ENCODE results near the gene CAPN12.

The CAPN12 gene

GRCh38 chr19:38710928-38711725, 33.1 kb downstream of the CAPN12 start:
- DNase-seq (ENCODE audit: low read depth in 1 of 2, low spot score in 1 of 2): no peak

DNA sequence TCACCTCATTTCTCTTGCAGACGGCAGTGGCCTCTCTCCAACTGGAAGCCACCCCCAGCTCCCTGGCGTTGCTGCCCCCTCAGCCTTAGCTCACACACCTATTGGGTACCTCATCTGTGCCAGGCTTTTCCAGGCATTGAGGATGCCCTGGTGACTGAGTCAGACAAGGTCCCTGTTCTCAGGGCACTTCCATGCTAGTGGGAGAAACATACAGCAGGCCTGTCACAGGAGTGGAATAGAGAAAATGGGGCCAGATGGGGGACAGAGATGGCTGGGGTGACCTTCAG, 33.9 kb downstream of the CAPN12 start:
- DNase-seq (ENCODE audit: low read depth in 1 of 2, low spot score in 1 of 2): no peak

DNA sequence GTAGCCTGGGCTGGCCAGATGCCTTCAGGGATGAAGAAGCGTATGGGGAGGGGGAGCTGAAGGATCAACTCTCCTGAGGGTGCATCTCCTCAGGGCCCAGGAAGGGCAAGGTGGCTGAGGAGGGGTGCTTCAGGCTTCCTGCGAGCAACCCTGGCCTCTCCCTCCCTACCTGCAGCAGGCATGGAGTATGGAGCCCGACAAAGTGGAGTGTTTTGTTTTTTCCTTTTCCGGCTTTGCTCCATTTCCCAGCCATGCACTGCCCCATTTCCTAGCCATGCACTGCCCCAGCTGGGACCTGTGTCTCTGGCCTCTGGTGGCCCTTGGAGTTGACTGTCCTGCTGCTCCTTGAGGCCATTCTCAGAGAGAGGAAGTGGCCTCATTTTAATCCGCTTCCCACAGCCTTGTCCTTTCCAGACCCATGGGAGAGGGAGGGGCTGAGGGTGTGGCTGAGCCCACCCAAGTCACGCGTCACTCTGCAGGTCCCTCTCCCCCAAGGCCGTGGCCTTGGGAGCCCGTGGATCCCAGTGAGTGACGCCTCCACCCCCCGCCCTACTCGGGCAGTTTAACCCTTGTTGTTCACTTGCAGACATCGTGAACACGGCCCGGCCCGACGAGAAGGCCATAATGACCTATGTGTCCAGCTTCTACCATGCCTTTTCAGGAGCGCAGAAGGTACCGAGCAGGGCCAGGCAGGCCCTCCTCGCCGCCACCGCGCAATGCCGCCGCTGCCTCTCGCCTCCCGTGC, 34.4 kb downstream of the CAPN12 start:
- DNase-seq (ENCODE audit: low read depth in 1 of 2, low spot score in 1 of 2): no peak

GRCh38 chr19:38709119-38709518, 35.2 kb downstream of the CAPN12 start:
- no peak for DNase-seq (ENCODE audit: low read depth in 1 of 2, low spot score in 1 of 2)

DNA sequence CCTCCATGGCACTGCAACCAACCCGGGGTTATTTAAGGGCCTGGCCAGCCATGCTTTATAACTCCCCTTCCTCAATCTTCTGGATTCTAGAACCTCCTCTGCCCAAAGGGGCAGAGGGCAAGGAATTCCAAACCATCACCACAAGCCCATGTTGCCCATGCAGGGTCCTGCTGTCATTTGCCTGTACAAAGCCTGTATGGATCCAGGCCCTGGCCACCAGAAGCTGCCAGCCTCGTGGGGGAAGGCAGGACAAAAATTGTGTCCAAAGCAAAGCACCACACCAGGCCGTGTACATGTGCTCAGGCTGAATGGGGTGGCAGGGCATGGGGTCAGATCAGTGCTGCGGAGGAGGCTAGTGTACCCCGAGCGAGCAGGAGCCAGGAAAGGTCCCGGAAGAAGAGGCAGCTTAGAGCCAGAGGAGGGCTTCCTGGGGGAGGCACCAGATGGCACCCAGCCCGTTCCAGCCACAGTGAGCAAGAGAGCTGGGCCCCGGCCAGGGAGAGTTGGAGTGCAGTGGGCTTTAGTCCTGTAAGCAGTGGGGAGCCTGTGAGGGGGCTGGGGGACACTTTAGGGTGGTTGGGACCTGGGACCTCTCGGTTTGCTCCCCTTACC, 35.8 kb downstream of the CAPN12 start:
- no peak for DNase-seq (ENCODE audit: low read depth in 1 of 2, low spot score in 1 of 2)

DNA sequence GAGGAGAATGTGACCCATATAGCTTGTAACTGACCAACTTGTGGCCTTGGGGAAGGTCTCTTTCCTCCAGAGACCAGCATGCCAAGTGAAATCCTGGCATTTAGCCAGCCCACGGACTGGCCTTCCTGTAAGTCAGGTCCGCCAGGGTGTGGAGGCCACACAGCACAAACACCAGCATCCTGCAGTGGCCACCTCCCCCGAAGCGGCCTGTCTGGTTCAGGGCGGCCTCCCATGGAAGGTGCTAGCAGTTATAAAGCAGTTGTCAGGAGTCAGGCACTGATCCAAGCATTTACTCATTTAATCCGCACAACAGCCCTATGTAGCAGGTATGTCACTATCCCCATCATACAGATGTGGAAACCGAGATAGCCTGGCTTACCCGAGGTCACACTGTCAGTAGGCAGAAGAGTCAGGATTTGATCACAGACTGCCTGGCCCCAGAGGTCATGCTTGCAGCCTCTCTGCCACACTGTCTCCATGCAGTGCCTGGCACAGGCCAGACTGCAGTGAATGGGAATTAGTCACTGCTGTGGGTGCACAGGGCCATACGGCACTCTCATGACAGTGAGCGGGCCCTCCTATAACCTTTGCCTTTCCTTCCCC, 36.7 kb downstream of the CAPN12 start:
- DNase-seq (ENCODE audit: low read depth in 1 of 2, low spot score in 1 of 2): no peak

DNA sequence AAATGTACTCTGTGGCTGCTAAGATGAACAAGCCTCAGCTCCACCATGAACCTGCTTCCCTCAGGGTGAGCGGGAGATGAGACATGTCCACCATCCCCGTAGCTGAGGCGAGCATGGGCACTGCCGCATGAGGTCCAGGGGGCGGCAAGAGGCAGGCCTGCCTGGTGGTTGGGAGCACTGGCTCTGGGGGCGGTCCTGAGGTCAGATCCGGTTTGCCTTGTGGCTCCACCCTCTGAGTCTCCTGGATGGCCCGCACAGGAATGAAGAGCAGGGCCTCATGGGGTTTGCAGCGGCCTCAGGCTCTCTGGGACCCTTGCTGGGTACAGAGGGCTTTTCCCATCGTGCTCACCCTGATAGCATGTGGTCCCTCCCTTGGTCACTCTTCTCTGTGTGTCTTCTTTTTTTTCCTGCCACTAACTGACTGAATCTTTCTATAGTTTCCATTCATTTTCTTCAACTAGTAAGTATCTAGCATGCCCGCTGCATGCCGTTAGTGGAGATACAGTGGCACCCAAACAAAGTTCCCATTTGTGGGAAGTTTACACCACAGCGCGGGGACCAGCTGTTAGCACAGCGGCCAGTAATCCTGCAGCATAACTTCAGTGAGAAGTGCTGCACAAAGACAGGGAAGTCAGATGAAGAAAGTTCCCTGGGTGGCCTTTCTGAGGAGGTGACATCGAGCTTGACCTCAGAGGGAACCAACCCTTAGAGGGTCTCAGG, 37.3 kb downstream of the CAPN12 start:
- DNase-seq (ENCODE audit: low read depth in 1 of 2, low spot score in 1 of 2): no peak

DNA sequence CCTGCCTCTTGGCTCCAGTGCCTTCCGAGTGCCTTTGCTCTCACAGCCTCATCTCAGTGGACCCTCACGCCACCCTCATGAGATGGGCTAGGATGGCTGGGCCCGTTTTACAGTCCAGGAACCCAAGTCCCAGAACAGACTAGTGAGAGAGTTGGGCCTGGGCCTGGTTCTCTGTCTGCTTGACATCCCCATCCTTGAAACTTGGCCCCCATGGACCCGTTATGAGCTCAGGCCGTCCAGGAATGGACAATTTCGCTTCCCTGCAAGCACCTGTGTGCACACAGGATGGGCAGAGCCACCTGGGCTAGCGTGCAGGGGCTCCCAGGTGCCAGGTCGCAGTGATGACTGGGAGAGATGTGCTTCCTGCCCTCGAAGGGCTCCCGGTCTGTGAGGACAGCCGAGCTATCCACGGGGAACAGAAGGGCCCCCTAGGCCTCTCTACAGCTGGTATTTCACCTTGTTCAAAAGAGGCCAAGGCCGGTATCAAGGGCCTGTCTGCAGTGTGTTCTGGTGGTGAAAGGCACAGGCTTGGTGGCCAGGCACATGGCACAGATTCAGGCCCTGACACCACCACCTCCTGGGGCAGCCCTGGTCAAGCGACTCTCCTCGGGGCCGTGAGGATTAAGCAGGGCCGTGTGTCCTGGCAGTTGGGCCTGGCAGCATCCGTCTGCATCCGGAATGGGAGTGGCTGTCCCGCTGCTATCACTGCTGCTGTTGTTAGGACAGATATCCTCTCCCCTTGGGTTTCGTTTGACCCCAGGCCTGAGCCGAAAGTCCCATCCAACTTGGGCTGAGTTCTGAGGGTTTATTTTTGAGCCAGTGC, 38.9 kb downstream of the CAPN12 start:
- DNase-seq (ENCODE audit: low read depth in 1 of 2, low spot score in 1 of 2): no peak

DNA sequence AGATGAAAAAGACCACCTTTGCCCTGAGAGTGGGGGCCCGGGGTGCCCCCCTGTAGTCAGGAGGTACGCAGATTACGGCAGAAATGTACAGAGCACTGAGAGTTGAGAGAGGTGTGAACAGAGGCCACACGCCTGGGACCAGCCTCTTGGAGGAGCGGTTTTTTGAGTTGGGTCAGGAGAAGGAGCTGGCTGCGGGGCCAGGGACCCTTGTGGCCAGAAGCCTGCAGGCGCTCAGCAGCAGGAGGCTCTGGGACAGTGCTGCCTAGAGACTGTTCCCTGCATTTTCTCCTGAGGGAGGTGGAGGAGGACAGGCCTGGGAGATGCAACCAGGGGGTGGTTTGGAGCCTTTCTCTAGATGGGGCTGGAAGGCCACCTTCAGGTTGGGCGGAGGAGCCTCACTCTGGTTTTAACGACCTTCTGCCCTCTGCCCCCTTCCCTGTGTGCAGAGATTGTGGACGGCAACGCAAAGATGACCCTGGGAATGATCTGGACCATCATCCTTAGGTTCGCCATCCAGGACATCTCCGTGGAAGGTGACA, 39.7 kb downstream of the CAPN12 start:
- no peak for DNase-seq (ENCODE audit: low read depth in 1 of 2, low spot score in 1 of 2)

DNA sequence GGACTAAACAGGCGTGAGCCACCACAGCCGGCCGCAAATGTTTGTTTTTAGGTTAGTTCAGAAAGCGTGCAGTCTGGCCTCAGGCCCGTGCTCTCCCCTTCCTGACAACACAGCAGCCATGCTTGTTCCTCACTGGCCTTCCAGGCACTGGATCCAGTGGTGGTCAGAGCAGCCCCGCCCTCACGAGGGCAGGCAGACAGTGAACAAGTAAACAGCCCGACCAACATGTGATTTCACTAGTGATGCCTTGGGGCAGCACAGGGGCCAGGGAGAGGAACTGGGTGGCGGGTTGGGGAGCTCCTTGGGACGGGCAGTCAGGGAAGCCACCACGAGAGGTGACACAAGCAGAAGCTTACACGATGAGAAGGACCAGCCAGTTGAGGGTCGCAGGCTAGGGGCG, 40.8 kb downstream of the CAPN12 start:
- DNase-seq (ENCODE audit: low read depth in 1 of 2, low spot score in 1 of 2): no peak

- DNase-seq (ENCODE audit: low read depth in 1 of 2, low spot score in 1 of 2): no peak
These were observed 42.0 kb downstream of the CAPN12 start for GRCh38 chr19:38702278-38702677.

DNA sequence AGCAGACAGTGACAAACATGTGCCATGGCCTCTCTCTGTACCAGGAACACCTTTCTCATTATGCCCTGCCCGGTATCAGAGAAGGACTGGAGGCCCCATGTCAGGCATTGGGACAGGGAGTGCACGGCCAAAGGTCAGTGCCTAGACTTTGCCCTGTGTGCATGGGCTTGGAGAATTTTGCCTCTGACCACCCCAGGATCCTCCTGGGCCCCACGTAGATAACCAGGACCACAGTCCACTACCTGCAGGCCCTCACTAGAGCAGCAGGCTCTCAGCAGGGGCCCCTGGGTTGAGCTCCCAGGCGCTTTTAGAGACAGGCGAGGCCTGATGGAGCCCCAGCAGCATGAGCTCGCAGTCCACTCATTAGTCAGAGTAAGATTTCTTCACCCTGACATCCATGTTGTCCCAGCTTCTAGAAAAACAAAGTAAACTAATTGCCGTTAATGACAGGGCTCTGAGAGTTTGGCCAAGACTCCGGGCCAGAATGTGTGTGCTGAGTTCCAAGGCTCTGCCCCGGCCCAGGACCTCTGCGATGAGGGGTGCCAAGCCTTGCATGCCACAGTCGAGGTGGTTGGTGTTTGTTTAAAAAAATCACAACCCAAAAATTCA, 42.7 kb downstream of the CAPN12 start:
- no peak for DNase-seq (ENCODE audit: low read depth in 1 of 2, low spot score in 1 of 2)

DNA sequence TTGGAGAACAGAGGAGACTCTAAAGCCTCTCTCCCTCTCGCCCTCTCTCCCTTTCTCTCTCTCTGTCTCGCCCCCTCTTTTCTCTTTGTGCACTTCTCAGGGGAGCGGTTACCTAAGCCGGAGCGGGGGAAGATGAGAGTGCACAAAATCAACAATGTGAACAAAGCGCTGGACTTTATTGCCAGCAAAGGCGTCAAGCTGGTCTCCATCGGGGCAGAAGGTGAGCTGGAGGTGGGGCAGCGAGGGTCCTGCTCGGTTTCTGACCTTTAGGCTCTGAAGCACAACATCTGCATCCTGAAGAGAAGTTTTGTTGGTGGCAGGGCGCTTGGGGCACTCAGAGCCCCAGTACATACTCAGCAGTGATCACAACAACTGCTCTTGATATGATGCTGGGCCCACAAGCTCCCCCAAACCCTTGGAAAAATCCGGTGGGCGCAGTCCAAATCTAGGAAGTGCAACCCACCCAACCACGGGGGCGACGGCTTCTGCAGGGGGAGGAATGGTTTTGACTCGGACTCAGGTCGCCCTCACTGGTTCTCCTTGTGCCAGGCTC, 43.3 kb downstream of the CAPN12 start:
- no peak for DNase-seq (ENCODE audit: low read depth in 1 of 2, low spot score in 1 of 2)

- no peak for DNase-seq (ENCODE audit: low read depth in 1 of 2, low spot score in 1 of 2)
These were observed 43.8 kb downstream of the CAPN12 start for GRCh38 chr19:38700350-38700901.

- DNase-seq (ENCODE audit: low read depth in 1 of 2, low spot score in 1 of 2): no peak
These were observed 44.5 kb downstream of the CAPN12 start for GRCh38 chr19:38699647-38700349.

DNA sequence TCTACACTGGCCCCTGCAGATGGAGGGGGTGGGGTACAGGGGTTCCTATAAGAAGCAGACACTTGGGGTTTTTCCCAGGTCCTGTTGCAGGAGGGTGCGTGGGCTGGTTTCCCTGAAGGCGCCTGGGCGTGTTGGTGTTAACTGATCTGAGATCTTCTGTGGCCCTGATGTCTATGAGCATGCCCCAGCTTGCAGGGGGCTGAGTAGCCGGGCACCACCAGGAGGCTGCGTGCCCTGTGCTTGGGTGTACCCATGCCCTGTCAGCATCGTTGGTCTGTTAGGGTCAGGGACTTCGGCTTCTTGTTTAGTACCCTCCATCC, 45.3 kb downstream of the CAPN12 start:
- DNase-seq (ENCODE audit: low read depth in 1 of 2, low spot score in 1 of 2): no peak

DNA sequence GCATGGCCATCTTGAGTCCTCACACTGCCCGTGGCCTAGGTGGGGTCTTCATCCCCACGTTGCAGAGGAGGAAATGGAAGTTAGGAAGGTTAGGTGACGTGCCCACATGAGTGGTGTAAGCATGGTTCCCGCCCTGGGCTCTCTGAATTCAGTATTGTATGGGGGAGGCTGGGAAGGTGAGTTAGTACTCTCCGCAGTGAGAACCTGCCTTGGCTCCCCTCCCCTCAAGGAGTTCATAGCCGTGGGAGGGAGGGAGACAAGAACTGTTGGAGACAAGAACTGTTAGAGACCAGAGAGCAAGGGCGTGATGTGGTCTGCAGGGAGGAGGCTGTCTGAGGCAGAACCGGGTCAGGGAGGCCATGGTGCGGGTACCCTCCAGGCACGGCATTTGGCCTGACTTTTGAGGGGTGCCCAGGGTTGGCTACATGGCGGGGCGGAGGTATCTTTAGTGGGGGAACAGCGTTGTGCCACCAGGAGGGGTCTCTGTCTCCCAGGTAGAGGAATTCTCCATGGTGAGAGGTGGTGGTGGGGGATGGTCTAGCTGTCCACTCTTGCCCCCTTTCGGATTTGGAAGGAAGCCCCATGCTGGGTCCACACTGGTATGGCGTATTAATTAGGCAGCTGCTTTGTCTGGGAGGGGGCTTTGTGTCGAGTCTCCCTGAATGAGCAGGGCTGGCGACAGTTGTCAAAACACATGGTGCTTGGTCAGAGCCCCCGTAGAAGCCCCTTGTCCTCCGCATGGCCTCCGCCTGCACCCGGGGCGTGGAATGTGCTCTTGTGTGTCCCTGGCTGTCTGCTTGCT, 45.8 kb downstream of the CAPN12 start:
- no peak for DNase-seq (ENCODE audit: low read depth in 1 of 2, low spot score in 1 of 2)

DNA sequence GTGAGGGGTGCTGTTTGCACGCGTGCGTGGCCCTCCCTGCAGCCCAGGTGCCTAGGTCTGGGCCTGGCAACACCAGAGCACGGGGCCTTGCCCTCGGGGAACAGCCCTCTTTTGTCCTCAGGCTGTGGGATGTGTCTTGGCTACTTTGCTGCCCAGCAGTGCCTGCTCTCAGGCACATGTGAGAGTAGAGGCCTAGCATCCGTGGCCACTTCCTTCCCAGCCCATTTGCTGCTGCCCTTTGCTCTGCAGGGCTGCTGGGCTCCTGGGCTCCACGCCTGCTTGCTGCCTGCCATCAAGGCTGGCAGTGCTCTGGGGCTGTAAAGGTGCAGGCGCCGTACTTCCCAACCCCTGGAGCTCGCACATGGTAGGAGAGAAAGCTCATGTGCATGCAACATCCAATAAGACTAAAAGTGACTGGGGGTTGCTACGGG, 46.6 kb downstream of the CAPN12 start:
- no peak for DNase-seq (ENCODE audit: low read depth in 1 of 2, low spot score in 1 of 2)

All from activated CD4-positive, alpha-beta T cell treated with anti-CD3 and anti-CD28 coated beads, Interleukin-2, amount 50 U/mL, for 24 hours (primary cell).